ENCODE measurements around the gene RPUSD3. TPM values are rescaled to one million over a fixed set of nuclear protein-coding genes. Genes with fewer than 3 reads are reported as not detected.

RPUSD3 gene
- total RNA-seq, 1 experiment from 2014 or later, result 46.9 TPM

DNA sequence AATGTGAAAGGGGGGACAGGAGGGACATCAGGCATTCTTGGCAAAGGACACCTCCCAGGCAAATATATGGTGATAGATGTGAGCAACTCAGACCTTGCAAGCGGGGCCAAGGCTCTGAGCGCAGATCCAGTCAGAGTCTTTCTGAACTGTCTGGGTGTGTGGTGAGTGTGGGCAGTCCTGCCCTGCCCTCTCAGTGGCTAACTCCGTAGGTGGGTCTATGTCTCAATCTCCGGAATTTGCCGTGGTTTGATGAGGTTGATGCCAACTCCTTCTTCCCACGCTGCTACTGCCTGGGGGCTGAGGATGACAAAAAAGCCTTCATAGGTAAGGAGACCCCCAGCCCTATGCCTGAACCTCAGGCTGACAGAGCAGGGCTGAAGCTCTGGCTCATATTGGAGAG is 26.4 kb downstream of the RPUSD3 start:
- no peak for TF ChIP-seq EZH2 (IDR thresholded peaks at IDR 0.05; ENCODE audit: borderline replicate concordance, low read depth, low read length, poor library complexity, severe bottlenecking)
- TF ChIP-seq, protein P1, sequence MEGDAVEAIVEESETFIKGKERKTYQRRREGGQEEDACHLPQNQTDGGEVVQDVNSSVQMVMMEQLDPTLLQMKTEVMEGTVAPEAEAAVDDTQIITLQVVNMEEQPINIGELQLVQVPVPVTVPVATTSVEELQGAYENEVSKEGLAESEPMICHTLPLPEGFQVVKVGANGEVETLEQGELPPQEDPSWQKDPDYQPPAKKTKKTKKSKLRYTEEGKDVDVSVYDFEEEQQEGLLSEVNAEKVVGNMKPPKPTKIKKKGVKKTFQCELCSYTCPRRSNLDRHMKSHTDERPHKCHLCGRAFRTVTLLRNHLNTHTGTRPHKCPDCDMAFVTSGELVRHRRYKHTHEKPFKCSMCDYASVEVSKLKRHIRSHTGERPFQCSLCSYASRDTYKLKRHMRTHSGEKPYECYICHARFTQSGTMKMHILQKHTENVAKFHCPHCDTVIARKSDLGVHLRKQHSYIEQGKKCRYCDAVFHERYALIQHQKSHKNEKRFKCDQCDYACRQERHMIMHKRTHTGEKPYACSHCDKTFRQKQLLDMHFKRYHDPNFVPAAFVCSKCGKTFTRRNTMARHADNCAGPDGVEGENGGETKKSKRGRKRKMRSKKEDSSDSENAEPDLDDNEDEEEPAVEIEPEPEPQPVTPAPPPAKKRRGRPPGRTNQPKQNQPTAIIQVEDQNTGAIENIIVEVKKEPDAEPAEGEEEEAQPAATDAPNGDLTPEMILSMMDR (conservative IDR thresholded peaks at IDR 0.05; ENCODE audit: low read depth, low read length), result no peak
- Histone ChIP-seq H3K9me3 (ENCODE audit: low read depth, low read length, poor library complexity, severe bottlenecking) (no peaks in the 10 kb centered on the region), H3K4me1 (ENCODE audit: insufficient read depth, low read length, poor library complexity, severe bottlenecking) (no peaks in the 10 kb centered on the region), H3K4me3 (ENCODE audit: low read depth, low read length, poor library complexity, severe bottlenecking) (no peak overlapping the region), H3K27ac (ENCODE audit: low read depth, low read length, poor library complexity, severe bottlenecking) (no peak overlapping the region), H3K36me3 (ENCODE audit: insufficient read depth, low read length, poor library complexity, severe bottlenecking) (no peaks in the 10 kb centered on the region), H3K27me3 (replicated peaks; ENCODE audit: insufficient read depth, low read depth, low read length, poor library complexity) (no peaks in the 10 kb centered on the region)
- DNase-seq (ENCODE audit: low spot score), result no peak
- ChIA-PET POLR2A (ENCODE audit: low non-redundant PET) (no interaction called here), CTCF (interaction anchor here (0.6 kb wide), 1 partner anchor 9 kb away, joined by 7 read pairs; no protein-coding TSS in a partner anchor)
- intact Hi-C loops (cut with micrococcal nuclease; ENCODE audit: unreplicated experiment), result no loop called here
- no TSS peak for BruUV-seq (replicated peaks)

DNA sequence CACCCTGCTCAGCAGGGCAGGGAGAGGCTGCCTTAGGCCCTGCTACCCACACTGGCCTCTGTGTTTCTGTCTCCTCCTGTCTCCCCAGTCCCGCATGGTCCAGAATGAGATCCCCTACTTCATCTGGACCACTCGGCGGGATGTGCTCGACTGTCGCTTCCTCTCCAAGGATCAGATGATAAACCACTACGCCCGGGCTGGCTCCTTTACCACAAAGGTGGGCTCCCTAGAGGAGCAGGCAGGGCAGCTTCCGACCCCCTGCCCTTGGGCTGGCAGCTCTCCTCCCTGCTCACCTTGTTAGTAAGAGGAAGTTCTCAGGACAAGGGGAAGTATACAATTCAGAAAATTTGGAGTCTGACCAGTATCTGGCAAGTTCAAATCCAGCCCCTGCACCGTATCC is 27.8 kb downstream of the RPUSD3 start:
- Histone ChIP-seq H3K27ac (ENCODE audit: low read depth, low read length, poor library complexity, severe bottlenecking) (no peak overlapping the region), H3K4me3 (ENCODE audit: low read depth, low read length, poor library complexity, severe bottlenecking) (no peak overlapping the region), H3K4me1 (ENCODE audit: insufficient read depth, low read length, poor library complexity, severe bottlenecking) (no peaks in the 10 kb centered on the region), H3K36me3 (ENCODE audit: insufficient read depth, low read length, poor library complexity, severe bottlenecking) (no peaks in the 10 kb centered on the region), H3K9me3 (ENCODE audit: low read depth, low read length, poor library complexity, severe bottlenecking) (no peaks in the 10 kb centered on the region), H3K27me3 (replicated peaks; ENCODE audit: insufficient read depth, low read depth, low read length, poor library complexity) (no peaks in the 10 kb centered on the region)
- intact Hi-C loops (cut with micrococcal nuclease; ENCODE audit: unreplicated experiment), result no loop called here
- no peak for DNase-seq (ENCODE audit: low spot score)
- no peak for TF ChIP-seq EZH2 (IDR thresholded peaks at IDR 0.05; ENCODE audit: borderline replicate concordance, low read depth, low read length, poor library complexity, severe bottlenecking)
- TF ChIP-seq, protein P1 (conservative IDR thresholded peaks at IDR 0.05; ENCODE audit: low read depth, low read length), result no peak
- no TSS peak for BruUV-seq (replicated peaks)
- ChIA-PET POLR2A (ENCODE audit: low non-redundant PET) (no interaction called here), CTCF (no interaction called here)

DNA sequence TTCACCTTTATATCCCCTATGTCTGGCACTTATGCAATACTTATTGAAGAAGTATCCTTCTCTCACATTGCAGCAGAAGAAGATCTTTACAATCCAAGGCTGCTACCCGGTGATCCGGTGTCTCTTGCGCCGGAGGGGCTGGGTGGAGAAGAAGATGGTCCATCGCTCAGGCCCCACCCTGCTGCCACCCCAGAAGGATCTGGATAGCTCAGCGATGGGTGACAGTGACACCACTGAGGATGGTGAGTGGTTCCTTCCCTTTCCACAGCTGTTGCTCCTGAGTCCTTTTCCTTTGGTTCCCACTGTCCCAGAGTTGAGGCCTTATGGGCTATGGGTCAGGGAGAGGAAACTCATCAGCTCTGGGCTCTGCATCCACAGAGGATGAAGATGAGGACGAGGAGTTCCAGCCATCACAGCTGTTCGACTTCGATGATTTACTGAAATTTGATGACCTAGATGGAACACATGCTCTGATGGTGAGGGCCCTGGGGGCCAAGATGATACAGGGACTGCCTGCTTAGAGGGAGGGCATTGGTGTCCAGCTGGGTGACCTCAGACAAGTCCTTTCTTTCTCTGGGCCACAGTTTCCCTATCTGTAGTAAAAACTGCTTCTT is 30.8 kb downstream of the RPUSD3 start:
- TF ChIP-seq, protein P1 (conservative IDR thresholded peaks at IDR 0.05; ENCODE audit: low read depth, low read length), result no peak
- TF ChIP-seq EZH2 (IDR thresholded peaks at IDR 0.05; ENCODE audit: borderline replicate concordance, low read depth, low read length, poor library complexity, severe bottlenecking), result no peak
- H3K4me1 ChIP-seq (ENCODE audit: insufficient read depth, low read length, poor library complexity, severe bottlenecking), result peaks cover 13% of the 10 kb centered on the region
- POLR2A ChIA-PET (ENCODE audit: low non-redundant PET), result no interaction called here
- no peaks in the 10 kb centered on the region for H3K9me3 ChIP-seq (ENCODE audit: low read depth, low read length, poor library complexity, severe bottlenecking)
- H3K36me3 ChIP-seq (ENCODE audit: insufficient read depth, low read length, poor library complexity, severe bottlenecking), result no peaks in the 10 kb centered on the region
- H3K4me3 ChIP-seq (ENCODE audit: low read depth, low read length, poor library complexity, severe bottlenecking), result no peak overlapping the region
- H3K27me3 ChIP-seq (replicated peaks; ENCODE audit: insufficient read depth, low read depth, low read length, poor library complexity), result no peaks in the 10 kb centered on the region
- no TSS peak for BruUV-seq (replicated peaks)
- H3K27ac ChIP-seq (ENCODE audit: low read depth, low read length, poor library complexity, severe bottlenecking), result no peak overlapping the region
- DNase-seq (ENCODE audit: low spot score), result no peak
- intact Hi-C loops (cut with micrococcal nuclease; ENCODE audit: unreplicated experiment), result no loop called here
- CTCF ChIA-PET, result no interaction called here
